Stimulated activated CD8-positive, alpha-beta memory T cell treated with anti-CD3 and anti-CD28 coated beads, Interleukin-12 subunit alpha, Interleukin-12 subunit beta, amount 100 ng/mL, for 1 hour (primary cell): ENCODE measurements around the gene B9D2.
A peak's percentile ranks its signal among the peaks of the same experiment; 100 is the strongest.

ENCODE experiments used
- DNase-seq: peaks from one replicate; pipeline ENCODE4 v3.0.0-alpha.2; 2020; ENCODE audit warnings: low read depth

The B9D2 gene

DNA sequence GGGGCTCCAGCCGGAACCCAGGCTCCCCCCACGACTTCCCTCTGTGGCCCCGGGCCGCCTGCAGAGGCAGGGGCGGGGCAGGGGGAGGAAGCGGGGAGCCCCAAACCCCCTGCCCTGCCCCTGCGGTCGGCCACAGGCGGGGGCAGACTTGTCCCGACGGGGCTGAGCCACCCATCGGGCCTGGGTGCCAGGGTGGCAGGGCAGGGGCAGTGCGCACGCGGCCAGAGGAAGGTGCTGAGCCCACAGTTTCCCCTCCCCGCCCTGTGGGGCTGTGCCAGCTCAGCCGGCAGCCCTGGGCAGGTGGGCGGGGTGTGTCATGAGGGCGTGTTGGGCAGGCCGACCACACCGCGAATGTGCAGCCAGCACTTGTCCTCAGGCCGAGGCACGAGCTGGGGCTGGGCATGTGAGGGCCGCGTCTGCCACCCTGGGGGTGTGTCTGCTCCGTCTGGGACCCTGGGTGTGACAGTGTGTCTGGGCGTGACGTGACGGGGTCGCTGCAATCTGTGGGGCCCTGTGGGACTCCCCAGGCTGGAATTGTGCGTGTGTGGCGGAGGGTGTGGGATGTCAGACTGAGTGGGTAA lies 36.3 kb downstream of the B9D2 start:
- peak; percentile 67 for DNase-seq

DNA sequence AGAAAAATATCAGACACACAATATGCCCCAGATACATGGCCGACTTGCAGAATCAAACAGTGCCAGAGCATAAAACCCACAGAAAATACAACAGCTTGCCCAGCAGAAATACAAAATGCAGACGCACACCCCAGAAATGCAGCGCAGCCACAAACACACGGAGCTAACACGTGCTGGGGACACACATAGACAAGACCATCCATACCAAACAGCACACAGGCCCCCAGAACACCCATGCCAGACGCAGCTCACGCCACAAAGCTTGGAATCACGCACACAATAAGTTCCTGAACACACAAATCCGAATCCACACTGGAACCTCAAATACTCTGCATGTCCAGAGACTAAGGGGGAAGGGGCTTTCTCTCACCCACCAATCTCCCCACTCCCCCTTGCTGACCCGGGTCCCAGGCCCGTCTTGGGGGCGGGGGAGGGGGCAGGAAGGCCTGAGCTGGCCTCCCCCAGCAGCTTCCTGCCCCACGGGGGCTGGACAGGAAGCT lies 36.8 kb downstream of the B9D2 start:
- DNase-seq: no peak

DNA sequence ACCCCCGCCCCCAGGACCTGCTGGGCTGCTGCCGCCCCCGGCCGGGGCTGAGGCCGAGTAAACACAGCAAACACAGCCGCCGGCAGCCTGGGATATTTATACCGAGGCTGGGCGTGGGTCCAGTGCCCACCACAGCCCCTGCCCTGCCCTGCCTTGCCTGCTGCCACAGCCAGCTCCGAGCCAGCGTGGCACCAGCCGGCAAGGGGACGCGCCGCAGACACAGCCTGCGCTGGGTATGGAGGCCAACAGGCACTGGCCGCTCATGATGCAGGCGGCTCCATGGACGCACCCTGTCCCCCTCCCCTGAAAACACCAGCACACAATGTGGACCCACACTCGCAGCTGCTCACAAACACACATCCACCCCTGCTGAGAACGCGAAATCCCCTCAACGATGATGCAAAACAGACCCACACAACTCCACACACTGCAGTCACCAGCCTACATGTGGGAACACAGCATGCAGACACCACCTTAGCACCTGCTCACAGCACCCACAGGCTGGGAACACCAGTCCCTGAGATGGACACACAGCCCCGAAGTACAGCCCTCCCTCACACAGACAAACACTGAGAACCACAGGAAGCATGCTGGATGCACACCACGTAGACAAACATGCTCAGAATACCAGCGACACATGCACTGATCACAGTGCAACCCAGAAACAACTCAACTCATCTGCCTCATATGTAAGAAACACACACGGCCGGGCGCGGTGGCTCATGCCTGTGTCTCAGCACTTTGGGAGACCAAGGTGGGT lies 37.8 kb downstream of the B9D2 start:
- DNase-seq: no peak

DNA sequence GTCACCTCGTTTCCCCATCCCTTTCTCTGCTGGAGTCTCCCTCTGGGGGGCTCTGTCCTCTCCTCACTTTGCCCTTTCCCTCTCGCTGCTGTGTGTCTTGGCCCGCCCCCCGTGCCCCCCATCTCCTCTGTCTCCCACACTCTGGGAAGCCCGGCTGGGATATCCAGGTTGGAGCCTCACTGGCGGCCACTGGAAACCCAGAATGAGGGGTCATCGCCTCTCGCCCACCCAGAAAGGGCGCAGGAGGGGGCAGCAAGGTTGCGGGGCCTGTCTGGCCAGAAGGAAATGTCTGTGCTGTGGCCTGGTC lies 38.4 kb downstream of the B9D2 start:
- no peak for DNase-seq

DNA sequence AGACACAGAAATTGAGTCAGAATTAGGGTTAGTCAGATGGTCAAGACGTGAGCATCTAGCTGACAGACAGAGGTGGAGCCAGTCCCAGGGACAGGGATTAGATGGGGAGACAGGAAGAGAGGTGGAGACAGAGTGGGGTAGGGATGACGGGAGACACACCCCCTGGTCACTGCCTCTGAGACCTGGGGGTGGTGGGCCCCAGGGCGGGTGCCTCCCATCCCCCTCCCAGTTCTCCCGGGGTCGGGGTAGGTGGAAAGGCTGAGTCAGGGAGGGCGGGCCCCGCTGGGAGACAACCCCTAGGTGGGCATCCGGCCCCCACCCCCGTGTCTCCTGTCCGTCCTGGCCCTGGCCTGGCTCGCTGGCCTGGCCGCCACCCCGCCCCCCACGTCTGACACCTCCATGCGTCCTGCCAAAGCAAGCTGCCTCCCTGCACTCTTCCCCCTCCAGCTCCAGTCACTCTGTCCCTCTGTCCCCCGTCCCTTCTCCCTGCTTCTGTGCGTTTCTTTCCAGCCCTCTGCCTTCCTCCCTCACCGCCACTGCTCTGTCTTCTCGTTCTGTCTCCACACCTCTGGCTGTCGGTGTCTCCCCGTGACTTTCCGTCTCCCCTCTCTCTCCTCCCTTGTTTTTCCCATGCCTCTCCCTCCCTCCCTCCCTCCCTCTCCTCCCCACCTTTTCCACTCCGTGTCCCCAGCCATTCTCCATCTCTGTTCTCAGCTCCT lies 38.9 kb downstream of the B9D2 start:
- no peak for DNase-seq

DNA sequence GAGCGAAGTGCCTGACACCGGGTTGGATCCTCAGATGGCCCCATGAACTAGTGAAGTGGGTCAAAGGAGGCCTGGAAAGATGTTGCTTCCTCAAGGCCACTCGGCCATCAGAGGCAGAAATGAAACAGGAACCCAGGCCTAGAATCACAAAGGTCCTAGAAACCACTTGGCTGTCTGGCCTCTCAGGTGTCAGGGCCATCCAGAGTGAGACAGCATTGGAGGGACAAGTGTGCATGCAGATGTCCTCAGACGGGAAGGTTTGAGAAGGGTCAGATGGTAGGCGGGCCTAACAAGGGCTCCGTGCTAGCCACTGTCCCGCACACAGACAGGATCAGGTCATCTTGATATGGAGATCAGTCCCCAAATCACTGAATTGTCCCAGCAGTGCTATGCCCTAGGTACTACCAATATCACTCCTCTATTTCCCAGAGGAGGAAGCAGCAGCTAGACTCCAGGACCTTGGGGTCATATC lies 39.7 kb downstream of the B9D2 start:
- no peak for DNase-seq

DNA sequence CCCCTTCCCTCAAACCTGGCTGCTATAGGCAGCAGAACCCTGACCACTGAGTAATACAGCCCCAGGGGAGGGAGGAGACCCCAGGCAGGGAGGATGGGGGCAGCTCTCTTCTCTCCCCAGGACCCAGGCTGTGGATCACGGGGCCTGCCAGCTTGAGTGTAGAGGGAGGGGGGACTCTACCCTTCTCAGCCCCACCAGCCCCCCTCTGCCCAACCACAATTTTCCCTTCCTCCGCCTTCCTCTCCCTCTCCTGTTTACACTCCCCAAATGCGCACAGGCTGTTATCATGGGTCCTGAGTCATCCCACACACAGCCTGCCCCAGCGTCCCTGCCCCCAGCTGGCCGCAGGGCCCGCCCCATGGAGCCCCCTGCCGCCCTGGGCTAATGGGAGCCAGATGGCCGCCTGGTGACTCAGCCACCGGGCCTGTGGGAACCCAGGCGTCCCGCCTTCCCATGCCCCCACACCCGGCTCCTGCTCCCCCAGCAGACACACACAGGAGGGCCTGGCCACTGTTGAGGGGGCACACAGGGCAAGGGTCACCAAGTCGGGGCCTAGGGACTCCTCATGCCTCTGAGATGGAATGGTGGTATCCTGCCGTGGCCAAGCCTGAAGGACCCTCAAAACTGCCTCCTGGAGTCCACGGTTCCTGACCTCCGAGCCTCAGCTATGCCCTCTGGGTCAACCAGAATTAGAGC lies 40.4 kb downstream of the B9D2 start:
- DNase-seq: no peak

DNA sequence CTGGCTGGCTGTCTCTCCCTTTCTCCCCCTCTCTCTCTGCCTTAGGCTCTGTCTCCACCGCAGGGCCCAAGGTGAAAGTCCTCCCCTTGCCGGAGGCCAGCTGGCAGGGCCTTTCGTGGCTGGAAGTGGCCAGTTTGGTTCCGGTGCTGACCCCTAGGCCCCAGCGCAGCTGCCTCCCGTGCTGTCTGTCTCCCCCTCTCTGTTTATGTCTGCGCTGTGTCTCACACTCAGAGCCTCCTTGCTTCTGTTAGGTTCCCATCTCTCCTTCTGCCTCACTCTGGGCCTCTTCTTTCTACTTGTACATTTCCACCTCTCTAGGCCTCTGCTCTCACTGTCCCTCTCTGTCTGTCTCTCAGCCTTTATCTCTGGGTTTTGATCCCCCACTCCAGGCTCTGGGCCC lies 40.9 kb downstream of the B9D2 start:
- DNase-seq: no peak

DNA sequence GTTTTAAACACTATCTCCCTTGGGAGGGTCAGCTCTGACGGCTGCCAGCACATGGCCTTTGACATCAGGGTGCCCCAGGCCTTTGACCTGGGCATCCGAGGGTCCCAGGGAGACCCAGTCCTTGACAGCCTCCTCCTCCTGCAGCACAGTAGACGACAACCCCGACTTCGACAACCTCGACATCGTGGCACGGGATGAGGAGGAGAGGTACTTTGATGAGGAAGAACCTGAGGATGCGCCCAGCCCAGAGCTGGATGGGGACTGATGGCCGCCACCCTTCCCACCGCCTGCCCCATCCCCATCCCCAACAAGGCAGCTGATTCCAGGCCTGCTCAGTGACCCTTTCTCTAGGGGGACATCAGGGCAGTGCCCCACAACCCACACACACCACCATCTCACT lies 41.5 kb downstream of the B9D2 start:
- DNase-seq: no peak

DNA sequence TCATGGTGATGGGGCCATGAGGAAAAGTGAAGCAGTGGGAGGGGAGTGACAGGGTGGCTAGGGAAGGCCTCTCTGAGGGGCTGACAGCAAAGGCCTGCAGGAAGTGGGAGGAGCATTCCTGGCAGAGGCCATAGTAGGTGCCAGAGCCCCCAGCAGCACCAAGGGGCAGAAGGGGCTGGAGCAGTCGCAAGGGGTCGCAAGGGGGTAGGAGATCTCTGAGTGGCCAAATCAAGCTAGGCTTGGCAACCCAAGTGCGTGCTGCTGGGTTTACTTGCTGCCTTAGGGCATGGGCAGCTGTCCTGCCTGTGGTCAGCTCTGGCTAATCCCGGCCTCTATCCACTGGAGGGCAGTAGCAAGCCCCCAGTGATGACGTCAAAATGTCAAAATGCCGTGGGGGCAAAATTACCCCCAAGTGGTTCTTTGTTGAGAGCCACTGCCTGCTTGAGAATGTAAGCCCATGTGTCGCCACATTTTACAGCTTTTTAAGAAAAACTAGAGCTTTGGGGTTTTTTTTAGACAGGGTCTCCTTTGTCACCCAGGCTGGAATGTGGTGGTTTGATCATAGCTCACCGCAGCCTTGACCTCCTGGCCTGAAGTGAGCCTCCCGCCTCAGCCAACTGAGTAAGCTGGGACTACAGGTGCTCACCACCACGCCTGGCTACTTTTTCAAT lies 42.2 kb downstream of the B9D2 start:
- DNase-seq: no peak

DNA sequence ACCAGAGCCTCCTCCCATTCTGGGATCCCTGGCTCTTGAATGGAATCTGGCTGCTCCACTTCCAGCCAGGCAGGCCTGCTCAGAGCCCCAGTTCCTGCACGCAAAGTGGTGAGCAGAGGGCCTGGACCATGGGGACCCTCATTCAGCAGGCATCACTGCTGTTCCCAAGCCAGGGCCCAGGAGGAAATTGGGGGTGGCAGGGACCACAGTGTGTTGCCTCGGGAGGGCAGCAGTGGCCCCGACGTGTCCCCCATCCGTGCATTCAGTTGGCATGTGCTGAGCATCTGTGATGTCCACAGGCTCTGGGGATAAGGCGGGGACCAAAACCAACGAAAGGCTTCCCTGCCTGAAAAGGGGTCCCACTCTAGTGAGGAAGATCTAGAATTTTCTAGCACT lies 42.7 kb downstream of the B9D2 start:
- no peak for DNase-seq

DNA sequence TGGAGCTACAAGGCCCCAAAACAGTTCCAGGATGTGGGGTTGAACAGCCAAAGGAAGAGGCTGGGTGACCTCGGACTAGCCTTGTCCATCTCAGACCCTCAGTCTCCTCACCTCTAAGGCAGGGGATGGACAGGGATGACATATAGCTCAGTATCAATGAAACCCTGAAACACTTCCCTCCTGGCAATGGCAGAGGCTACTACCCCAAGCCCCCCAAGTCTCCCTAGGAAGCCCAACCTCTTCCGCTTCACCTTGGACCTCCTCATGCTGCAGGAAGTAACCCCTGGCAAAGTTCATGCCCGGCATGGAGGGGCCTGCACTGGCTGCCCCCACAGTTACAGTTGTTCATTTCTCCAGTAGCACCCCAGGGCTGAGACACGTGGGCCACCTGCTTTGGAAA lies 43.4 kb downstream of the B9D2 start:
- no peak for DNase-seq

DNA sequence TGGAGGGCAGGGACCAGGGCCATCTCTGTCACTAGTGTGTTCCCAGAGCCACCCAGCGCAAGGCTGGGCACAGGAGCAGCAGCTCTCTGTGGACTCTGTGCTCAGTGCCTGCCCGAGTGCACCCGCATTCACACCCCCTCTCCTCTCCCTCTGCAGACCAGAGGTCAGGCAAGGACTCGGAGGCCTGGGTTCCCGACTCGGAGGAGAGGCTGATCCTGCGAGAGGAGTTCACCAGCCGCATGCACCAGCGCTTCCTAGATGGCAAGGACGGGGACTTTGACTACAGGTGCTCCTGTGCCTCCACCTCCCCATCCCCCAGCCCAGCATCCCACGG lies 43.8 kb downstream of the B9D2 start:
- no peak for DNase-seq

DNA sequence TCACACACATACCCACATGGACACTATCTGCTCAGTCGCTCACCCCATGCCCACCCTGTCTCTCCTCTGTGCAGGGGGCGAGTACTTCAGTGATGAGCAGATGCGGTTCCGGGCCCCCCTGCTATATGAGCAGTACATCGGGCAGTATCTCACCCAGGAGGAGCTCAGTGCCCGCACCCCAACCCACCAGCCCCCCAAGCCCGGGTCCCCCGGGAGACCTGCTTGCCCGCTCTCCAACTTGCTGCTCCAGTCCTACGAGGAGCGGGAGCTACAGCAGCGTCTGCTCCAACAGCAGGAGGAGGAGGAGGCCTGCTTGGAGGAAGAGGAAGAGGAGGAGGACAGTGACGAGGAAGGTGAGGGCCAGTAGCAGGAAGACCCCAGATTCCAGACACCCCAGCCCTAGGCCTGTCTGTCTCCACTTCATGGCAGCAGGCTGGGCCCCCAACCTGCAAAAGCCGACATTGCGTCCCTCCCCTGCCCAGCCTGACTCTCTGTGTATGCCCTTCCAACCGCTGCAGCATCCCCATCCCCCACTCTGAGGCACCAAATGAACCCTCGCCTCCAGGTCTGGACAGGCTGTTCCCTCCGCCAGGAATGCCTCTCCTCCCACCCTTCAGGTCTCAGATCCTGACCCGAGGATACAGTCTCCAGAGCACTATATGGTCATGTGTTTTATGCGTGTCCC lies 44.3 kb downstream of the B9D2 start:
- DNase-seq: no peak

DNA sequence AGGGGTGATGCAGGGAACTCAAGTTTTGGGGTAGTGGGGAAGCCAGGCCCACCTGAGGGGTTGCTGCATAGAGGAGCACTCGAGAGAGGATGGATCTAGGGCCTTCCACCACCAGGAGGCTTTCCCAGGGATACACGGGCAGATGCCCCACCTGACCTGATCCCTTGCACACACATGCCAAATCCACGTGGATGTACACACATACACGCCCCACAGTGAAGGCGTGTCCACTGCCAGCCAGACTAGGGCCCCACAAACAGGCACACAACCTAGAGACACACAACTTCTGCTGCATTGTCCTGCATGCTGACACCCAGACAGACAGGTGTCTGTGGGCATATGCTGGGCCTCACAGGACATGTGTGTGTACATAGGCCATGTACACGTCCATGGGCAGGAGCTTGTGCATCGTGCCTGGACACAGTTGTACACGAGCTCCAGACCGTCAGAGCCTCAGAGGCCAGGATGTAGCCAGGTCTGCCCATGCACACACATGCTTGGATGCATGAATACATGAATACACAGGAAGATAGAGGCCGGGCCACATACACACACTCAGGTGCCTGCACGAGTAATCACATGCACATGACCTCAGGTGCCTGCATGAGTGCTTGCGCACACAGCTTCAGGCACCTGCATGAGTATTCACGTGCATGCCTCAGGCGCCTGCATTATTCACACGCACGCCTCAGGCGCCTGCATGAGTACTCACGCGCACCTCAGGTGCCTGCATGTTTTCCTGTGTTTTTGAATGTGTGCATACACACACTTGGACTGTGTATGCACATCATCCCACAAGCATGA lies 45.1 kb downstream of the B9D2 start:
- DNase-seq: no peak

DNA sequence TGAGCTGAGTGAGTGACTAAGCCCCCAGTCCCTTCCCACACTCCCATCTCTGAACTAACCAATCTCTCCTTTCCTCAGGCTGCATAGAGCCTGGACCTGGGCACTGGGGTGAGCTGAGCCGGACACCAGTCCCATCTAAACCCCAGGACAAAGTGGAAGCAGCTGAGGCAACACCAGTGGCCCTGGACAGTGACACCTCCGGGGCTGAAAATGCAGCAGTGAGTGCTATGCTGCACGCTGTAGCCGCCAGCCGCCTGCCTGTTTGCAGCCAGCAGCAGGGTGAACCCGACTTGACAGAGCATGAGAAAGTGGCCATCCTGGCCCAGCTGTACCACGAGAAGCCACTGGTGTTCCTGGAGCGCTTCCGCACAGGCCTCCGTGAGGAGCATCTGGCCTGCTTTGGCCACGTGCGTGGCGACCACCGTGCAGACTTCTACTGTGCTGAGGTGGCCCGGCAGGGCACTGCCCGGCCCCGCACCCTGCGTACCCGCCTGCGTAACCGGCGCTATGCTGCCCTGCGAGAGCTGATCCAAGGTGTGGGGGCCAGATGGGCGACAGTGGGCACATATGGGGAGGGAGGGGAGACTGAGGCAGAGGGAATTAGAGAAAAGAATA lies 47.5 kb downstream of the B9D2 start:
- DNase-seq: no peak

DNA sequence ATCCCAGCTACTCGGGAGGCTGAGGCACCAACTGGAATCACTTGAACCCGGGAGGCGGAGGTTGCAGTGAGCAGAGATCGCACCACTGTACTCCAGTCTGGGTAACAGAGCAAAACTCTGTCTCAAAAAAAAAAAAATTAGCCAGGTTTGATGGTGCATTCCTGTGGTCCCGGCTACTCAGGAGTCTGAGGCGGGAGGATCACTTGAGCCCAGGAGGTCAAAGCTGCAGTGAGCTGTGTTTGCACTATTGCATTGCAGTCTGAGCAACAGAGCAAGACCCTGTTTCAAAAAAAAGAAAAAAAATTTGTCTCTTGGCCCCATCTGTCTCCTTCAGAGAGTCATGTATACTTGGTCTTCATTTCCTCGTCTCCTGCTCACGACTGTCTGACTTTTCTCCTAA lies 52.3 kb downstream of the B9D2 start:
- no peak for DNase-seq

DNA sequence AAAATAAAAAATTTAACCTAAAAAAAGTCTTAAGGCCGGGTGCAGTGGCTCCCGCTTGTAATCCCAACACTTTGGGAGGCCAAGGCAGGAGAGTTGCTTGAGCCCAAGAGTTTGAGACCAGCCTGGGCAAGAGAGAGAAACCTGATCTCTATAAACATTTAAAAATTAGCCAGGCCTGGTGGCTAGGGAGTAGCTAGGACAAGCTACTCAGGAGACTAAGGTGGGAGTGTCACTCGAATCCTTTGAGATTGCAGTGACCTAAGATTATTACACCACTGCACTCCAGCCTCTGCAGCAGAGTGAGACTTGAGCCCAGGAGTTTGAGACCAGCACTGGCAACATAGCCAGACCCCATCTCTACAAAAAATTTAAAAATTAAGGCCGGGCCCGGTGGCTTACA lies 52.9 kb downstream of the B9D2 start:
- no peak for DNase-seq

DNA sequence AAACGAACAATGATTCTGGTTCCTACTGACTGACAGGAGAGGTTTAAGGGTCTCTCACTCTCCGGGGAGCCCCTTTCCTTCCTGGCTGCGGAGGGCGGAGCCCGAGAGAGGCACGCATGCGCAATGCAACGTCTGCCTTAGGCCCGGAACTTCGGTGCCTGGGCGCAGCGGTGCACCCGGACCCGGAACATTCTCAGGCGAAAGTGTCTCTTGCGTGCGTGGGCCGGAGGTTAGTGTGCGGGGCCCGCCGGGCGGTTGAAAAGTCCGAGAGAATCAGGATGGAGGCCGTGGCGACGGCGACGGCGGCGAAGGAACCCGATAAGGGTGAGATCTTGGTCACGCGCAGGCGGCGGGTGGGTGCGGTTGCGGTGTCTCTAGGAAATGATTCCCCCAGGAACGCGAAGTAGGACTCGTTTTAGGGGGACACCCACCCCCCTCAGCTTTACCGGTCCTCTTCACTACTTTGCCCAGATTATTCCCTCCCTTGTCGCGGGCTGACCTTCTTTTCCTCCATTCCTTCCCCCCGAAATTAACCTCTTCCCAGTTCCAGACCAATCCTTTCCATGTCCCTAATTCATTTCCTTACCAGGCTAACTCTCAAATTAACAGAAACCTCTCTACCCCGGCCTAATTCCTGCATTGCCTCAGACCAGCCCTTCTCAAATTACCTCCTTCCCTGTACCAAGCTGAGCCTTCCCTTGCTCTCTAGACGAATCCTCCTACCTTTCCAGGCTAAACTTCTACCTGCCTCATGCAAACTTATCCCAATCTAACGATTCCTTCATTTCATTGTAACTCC lies 53.7 kb downstream of the B9D2 start, which contains the start of gene CCDC97:
TSS of gene CCDC97 (plus strand) at position 140 of the 799 bp plus-strand sequence. CDS start at position 279, 139 bp downstream.
- peak; percentile 85 for DNase-seq
